Ramos (cell line): ENCODE measurements around the gene PDE7B.

ENCODE experiments used
- in situ Hi-C: fragments of 300-500 bp; cut with MboI; formaldehyde crosslinking; loops from one replicate; pipeline ENCODE4 v1.14.3; 2022; ENCODE audit warnings: low sequenced_read_pairs; ENCODE audit not compliant: unreplicated experiment

PDE7B gene

GRCh38 chr6:135922174-135922573, 70.7 kb downstream of the PDE7B start:
- in situ Hi-C loops = no loop called here

GRCh38 chr6:135922746-135923145, 71.2 kb downstream of the PDE7B start:
- in situ Hi-C loops = no loop called here

GRCh38 chr6:135932651-135933050, 81.2 kb downstream of the PDE7B start:
- in situ Hi-C loops = no loop called here

GRCh38 chr6:135935941-135936601, 84.6 kb downstream of the PDE7B start:
- in situ Hi-C loops = no loop called here

GRCh38 chr6:135936606-135937005, 85.1 kb downstream of the PDE7B start:
- in situ Hi-C loops = no loop called here

GRCh38 chr6:135937106-135937505, 85.6 kb downstream of the PDE7B start:
- in situ Hi-C loops = no loop called here

- in situ Hi-C loops = no loop called here
Measured at GRCh38 chr6:135938576-135939207, 87.2 kb downstream of the PDE7B start.

- in situ Hi-C loops = no loop called here
Measured at GRCh38 chr6:135939208-135939591, 87.7 kb downstream of the PDE7B start.

GRCh38 chr6:135940616-135941167, 89.2 kb downstream of the PDE7B start:
- in situ Hi-C loops = no loop called here

- in situ Hi-C loops = no loop called here
Measured at GRCh38 chr6:135941275-135942025, 89.9 kb downstream of the PDE7B start.

GRCh38 chr6:135944120-135944519, 92.6 kb downstream of the PDE7B start:
- in situ Hi-C loops = no loop called here

- in situ Hi-C loops = no loop called here
Measured at GRCh38 chr6:135946674-135947073, 95.2 kb downstream of the PDE7B start.

GRCh38 chr6:135950669-135951068, 99.2 kb downstream of the PDE7B start:
- in situ Hi-C loops = no loop called here

- in situ Hi-C loops = no loop called here
Measured at GRCh38 chr6:135951169-135951568, 99.7 kb downstream of the PDE7B start.

GRCh38 chr6:135953818-135954217, 102.3 kb downstream of the PDE7B start:
- in situ Hi-C loops = no loop called here

- in situ Hi-C loops = no loop called here
Measured at GRCh38 chr6:135955099-135955498, 103.6 kb downstream of the PDE7B start.

GRCh38 chr6:135962731-135963130, 111.2 kb downstream of the PDE7B start:
- in situ Hi-C loops = no loop called here

- in situ Hi-C loops = no loop called here
Measured at GRCh38 chr6:135970750-135971149, 119.2 kb downstream of the PDE7B start.

GRCh38 chr6:135971351-135971750, 119.8 kb downstream of the PDE7B start:
- in situ Hi-C loops = no loop called here

GRCh38 chr6:135972150-135972549, 120.6 kb downstream of the PDE7B start:
- in situ Hi-C loops = no loop called here

GRCh38 chr6:135972586-135972985, 121.1 kb downstream of the PDE7B start:
- in situ Hi-C loops = no loop called here
